ENCODE results near the gene PGGHG. TPM values are rescaled to one million over a fixed set of nuclear protein-coding genes. Genes with fewer than 3 reads are reported as not detected.

The PGGHG gene
- total and polyA plus RNA-seq, 10 of the 15 experiments (the other 5 are each of a cell fraction or from before 2014, with no cell fraction given) = 0.10 to 8.3 (median 1.8) TPM

DNA sequence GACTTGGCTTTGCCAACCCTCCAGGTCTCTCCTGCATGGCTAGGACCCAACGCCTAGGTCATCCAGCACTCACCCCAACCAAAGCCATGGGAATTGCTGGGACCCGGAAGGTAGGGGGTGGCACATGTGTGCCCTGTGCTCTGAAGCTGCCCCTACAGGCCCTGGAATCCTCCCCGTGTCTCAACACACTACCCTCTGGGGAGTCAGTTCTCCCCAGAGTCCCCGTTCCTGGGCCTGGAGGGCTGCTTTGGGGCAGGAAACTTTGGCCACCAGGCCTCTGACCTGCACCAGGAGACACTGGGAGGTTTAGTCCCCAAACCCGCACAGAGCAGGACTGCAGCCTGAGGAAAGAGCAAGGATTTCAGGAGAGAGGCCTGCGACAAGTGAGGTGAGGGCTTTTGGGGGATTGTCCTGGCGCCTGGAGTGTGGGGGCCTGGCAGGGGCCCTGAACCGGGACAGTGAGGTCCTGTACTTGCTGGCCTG is 24.4 kb downstream of the PGGHG start (continued):
- TF ChIP-seq, protein P1, sequence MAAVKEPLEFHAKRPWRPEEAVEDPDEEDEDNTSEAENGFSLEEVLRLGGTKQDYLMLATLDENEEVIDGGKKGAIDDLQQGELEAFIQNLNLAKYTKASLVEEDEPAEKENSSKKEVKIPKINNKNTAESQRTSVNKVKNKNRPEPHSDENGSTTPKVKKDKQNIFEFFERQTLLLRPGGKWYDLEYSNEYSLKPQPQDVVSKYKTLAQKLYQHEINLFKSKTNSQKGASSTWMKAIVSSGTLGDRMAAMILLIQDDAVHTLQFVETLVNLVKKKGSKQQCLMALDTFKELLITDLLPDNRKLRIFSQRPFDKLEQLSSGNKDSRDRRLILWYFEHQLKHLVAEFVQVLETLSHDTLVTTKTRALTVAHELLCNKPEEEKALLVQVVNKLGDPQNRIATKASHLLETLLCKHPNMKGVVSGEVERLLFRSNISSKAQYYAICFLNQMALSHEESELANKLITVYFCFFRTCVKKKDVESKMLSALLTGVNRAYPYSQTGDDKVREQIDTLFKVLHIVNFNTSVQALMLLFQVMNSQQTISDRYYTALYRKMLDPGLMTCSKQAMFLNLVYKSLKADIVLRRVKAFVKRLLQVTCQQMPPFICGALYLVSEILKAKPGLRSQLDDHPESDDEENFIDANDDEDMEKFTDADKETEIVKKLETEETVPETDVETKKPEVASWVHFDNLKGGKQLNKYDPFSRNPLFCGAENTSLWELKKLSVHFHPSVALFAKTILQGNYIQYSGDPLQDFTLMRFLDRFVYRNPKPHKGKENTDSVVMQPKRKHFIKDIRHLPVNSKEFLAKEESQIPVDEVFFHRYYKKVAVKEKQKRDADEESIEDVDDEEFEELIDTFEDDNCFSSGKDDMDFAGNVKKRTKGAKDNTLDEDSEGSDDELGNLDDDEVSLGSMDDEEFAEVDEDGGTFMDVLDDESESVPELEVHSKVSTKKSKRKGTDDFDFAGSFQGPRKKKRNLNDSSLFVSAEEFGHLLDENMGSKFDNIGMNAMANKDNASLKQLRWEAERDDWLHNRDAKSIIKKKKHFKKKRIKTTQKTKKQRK (IDR thresholded peaks at IDR 0.05; ENCODE audit: low read depth, low read length) = no peak
- TF ChIP-seq ESRRA (IDR thresholded peaks at IDR 0.05; ENCODE audit: low read length) = no peak
- no peak for TF ChIP-seq POLR2AphosphoS2 (IDR thresholded peaks at IDR 0.05; ENCODE audit: low read depth, low read length)
- TF ChIP-seq YBX1 (IDR thresholded peaks at IDR 0.05) = no peak
- TF ChIP-seq GATAD2B (conservative IDR thresholded peaks at IDR 0.05; ENCODE audit: low read depth) = 0 out of 2 replicates have a peak, but pooled peaks have one; percentile 34
- no peak for TF ChIP-seq JUND (IDR thresholded peaks at IDR 0.05; ENCODE audit: low read depth, low read length)
- TF ChIP-seq CHD1 (IDR thresholded peaks at IDR 0.05; ENCODE audit: low read depth, low read length) = 0 out of 2 replicates have a peak, but pooled peaks have one; percentile 66
- TF ChIP-seq E2F4 (IDR thresholded peaks at IDR 0.05; ENCODE audit: low read depth, low read length) = no peak
- no peak for TF ChIP-seq SRF (IDR thresholded peaks at IDR 0.05; ENCODE audit: low read depth in 2 of 2, low read length in 2 of 2)
- TF ChIP-seq NFYB (IDR thresholded peaks at IDR 0.05; ENCODE audit: insufficient read depth, low read depth, low read length) = no peak
- TF ChIP-seq POLR2A (IDR thresholded peaks at IDR 0.05; ENCODE audit: low read depth, low read length) = peak; percentile 34; the same call in 1 of the 2 replicates
- no peak for TF ChIP-seq NKRF (conservative IDR thresholded peaks at IDR 0.05)
- peak; percentile 47; the same call in 1 of the 2 replicates for TF ChIP-seq MXI1 (IDR thresholded peaks at IDR 0.05; ENCODE audit: low read depth, low read length)
- no peak for TF ChIP-seq CREB1 (IDR thresholded peaks at IDR 0.05; ENCODE audit: low read depth)
- TF ChIP-seq SIX5 (IDR thresholded peaks at IDR 0.05; ENCODE audit: low read depth, low read length, severe bottlenecking) = no peak
- no peak for TF ChIP-seq STAT1 (conservative IDR thresholded peaks at IDR 0.05)
- no peak for TF ChIP-seq PBX3 (IDR thresholded peaks at IDR 0.05; ENCODE audit: insufficient replicate concordance, low read depth, low read length)
- TF ChIP-seq ZNF622 (IDR thresholded peaks at IDR 0.05) = no peak
- TF ChIP-seq, protein P2, sequence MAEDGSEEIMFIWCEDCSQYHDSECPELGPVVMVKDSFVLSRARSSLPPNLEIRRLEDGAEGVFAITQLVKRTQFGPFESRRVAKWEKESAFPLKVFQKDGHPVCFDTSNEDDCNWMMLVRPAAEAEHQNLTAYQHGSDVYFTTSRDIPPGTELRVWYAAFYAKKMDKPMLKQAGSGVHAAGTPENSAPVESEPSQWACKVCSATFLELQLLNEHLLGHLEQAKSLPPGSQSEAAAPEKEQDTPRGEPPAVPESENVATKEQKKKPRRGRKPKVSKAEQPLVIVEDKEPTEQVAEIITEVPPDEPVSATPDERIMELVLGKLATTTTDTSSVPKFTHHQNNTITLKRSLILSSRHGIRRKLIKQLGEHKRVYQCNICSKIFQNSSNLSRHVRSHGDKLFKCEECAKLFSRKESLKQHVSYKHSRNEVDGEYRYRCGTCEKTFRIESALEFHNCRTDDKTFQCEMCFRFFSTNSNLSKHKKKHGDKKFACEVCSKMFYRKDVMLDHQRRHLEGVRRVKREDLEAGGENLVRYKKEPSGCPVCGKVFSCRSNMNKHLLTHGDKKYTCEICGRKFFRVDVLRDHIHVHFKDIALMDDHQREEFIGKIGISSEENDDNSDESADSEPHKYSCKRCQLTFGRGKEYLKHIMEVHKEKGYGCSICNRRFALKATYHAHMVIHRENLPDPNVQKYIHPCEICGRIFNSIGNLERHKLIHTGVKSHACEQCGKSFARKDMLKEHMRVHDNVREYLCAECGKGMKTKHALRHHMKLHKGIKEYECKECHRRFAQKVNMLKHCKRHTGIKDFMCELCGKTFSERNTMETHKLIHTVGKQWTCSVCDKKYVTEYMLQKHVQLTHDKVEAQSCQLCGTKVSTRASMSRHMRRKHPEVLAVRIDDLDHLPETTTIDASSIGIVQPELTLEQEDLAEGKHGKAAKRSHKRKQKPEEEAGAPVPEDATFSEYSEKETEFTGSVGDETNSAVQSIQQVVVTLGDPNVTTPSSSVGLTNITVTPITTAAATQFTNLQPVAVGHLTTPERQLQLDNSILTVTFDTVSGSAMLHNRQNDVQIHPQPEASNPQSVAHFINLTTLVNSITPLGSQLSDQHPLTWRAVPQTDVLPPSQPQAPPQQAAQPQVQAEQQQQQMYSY (CRISPR knock-in tag; IDR thresholded peaks at IDR 0.05) = no peak
- no peak for TF ChIP-seq FOS (IDR thresholded peaks at IDR 0.05; ENCODE audit: borderline replicate concordance, extremely low read depth, insufficient read length)

All from GM12878 (cell line).